H1 (cell line): ENCODE data around the gene PLEKHA1. TPM values are rescaled to one million over a fixed set of nuclear protein-coding genes. Genes with fewer than 3 reads are reported as not detected.

ENCODE experiments used
- HDAC6 ChIP-seq: IDR thresholded peaks from one replicate; pipeline ENCODE4 v1.7.1; 2012; ENCODE audit warnings: low read depth, mild to moderate bottlenecking, inconsistent platforms, low read length, moderate library complexity
- NANOG ChIP-seq: IDR thresholded peaks from 2 replicates; pipeline ENCODE4 v1.6.1; 2011; ENCODE audit warnings: low read length, low read depth, mild to moderate bottlenecking, inconsistent platforms; ENCODE audit not compliant: insufficient read depth, poor library complexity, severe bottlenecking
- POLR2AphosphoS5 ChIP-seq: IDR thresholded peaks from 2 replicates; pipeline ENCODE4 v1.6.1; 2011; ENCODE audit warnings: low read depth, low read length
- RNF2 ChIP-seq: fragments of 200-900, 300-1000 bp; sonication (generic); IDR thresholded peaks from 2 replicates; pipeline ENCODE4 v1.7.1; 2016; ENCODE audit warnings: borderline replicate concordance, low read depth, mild to moderate bottlenecking, antibody characterized with exemption, low read length; ENCODE audit not compliant: poor library complexity, severe bottlenecking; ENCODE audit errors: missing control alignments
- SIN3A ChIP-seq, 2 experiments: IDR thresholded peaks in 1 of 2; conservative IDR thresholded peaks in 1 of 2; 2 replicates each; pipeline ENCODE4 v1.6.1; 2011 to 2012; ENCODE audit warnings: low read length in 2 of 2, improper control_type of control experiment in 1 of 2, low read depth in 1 of 2, mild to moderate bottlenecking in 1 of 2
- polyA plus RNA-seq, 7 experiments: library from polyadenylated mRNA; depleted of rRNA in 3 of 7; stranded (reverse) in 5 of 7; unstranded in 2 of 7; fragments of >200 nt in 5 of 7; fragments of 200-250 nt in 2 of 7; gene quantifications; 1 replicate in 5 of 7; 2 replicates in 1 of 7; 4 replicates in 1 of 7; pipeline versions ENCODE4 v1.2.1 to v1.2.3, GENCODE V29; 2011 to 2013; ENCODE audit warnings: missing spikeins in 2 of 7, mixed read lengths in 2 of 7
- total RNA-seq: library from RNA; stranded (reverse); fragmentation: NEBNext Ultra II Directional; extraction: Animal tissue kit (Norgen Biotek cat#: 25700); gene quantifications from 2 replicates; pipeline ENCODE4 v1.2.1, GENCODE V29; 2021

Gene PLEKHA1
- total and polyA plus RNA-seq, 2 of the 8 experiments (the other 6 are each of a cell fraction or from before 2014, with no cell fraction given), result 15.6 to 39.7 TPM

- TF ChIP-seq SIN3A (conservative IDR thresholded peaks at IDR 0.05 in 1 of 2, IDR thresholded peaks at IDR 0.05 in 1 of 2; ENCODE audit: low read depth in 1 of 2, low read length in 2 of 2), result no peak
- no peak for TF ChIP-seq POLR2AphosphoS5
- TF ChIP-seq RNF2, result no peak
- TF ChIP-seq NANOG, result no peak
- TF ChIP-seq HDAC6, result no peak
These were observed 102.9 kb downstream of the PLEKHA1 start (continued) for GRCh38 chr10:122477436-122477835.
